ENCODE data around the gene ACTRT2. TPM values are rescaled to one million over a fixed set of nuclear protein-coding genes. Genes with fewer than 3 reads are reported as not detected.

Gene ACTRT2
- total and polyA plus RNA-seq, 9 donors = not detected

- Histone ChIP-seq H3K27ac (ENCODE audit: low read length) (no peak overlapping the region), H3K4me3 (ENCODE audit: low read length) (no peak overlapping the region), H3K4me1 (ENCODE audit: control insufficient read depth, insufficient read depth, low read length) (peaks cover 10% of the 10 kb centered on the region), H3K27me3 (ENCODE audit: control insufficient read depth, insufficient read depth, low read length) (peaks cover 8% of the 10 kb centered on the region), H3K36me3 (ENCODE audit: control insufficient read depth, insufficient read depth, low read length) (no peaks in the 10 kb centered on the region), H3K9me3 (replicated peaks; ENCODE audit: control insufficient read depth, low read depth, low read length) (peaks cover 12% of the 10 kb centered on the region)
- no peak for DNase-seq
- 51% methylated on average over 32 of the region's 32 CpGs for WGBS (ENCODE audit: insufficient coverage)
Observed at GRCh38 chr1:3003039-3003940, 18.0 kb upstream of the ACTRT2 start.

- DNase-seq = peak; percentile 46
- Histone ChIP-seq H3K27me3 (ENCODE audit: control insufficient read depth, insufficient read depth, low read length) (peaks cover 10% of the 10 kb centered on the region), H3K4me3 (ENCODE audit: low read length) (no peak overlapping the region), H3K4me1 (ENCODE audit: control insufficient read depth, insufficient read depth, low read length) (peaks cover 10% of the 10 kb centered on the region), H3K36me3 (ENCODE audit: control insufficient read depth, insufficient read depth, low read length) (no peaks in the 10 kb centered on the region), H3K9me3 (replicated peaks; ENCODE audit: control insufficient read depth, low read depth, low read length) (peaks cover 18% of the 10 kb centered on the region), H3K27ac (ENCODE audit: low read length) (no peak overlapping the region)
- 33% methylated on average over 10 of the region's 10 CpGs for WGBS (ENCODE audit: insufficient coverage)
Observed at GRCh38 chr1:3003941-3004270, 17.4 kb upstream of the ACTRT2 start.

DNA sequence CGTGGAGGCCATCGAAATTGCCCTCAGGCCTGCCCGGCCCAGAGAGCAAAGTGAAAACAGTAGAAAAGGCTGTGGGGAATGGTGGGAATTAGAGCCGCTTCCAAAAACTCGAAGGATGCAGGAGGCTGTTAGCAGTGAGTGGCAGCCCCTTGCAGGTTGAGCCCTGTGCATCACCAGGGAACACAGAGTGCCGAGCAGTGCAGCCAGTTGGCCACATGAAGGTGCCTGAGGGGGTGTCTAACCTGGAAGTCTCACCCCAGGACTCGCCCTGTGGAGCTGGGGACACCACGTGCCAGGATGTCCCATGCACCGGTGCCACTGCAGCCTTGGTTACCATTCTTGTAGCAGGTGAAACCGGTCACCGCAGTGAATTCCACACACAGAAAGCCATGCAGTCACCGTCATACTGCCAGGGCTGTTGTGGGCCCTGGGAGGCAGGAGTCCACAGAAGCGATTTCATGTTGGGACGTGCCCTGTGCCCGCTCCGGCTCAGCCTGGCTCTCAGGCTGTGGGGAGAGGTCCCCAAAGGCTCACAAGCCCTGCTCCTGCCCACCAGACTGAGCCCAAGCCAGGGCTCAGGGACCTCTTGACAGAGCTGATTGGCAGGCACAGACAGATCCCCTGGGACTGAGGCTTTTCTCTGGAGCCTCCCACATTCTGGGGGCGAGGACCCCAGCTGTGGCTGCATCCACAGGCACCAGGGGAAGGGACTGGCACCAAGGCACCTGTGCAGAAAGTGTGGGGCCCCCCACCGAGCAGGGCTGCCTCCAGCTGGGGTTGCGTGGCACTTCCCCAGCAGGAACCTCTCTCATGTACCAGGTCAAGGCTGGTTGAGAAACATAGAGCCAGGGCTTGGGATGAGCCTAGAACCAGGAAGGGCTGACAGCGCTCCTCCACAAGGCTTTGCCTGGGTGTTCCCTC, 16.7 kb upstream of the ACTRT2 start:
- Histone ChIP-seq H3K27ac (ENCODE audit: low read length) (no peak overlapping the region), H3K27me3 (ENCODE audit: control insufficient read depth, insufficient read depth, low read length) (peaks cover 12% of the 10 kb centered on the region), H3K36me3 (ENCODE audit: control insufficient read depth, insufficient read depth, low read length) (no peaks in the 10 kb centered on the region), H3K9me3 (replicated peaks; ENCODE audit: control insufficient read depth, low read depth, low read length) (peaks cover 21% of the 10 kb centered on the region), H3K4me1 (ENCODE audit: control insufficient read depth, insufficient read depth, low read length) (peaks cover 10% of the 10 kb centered on the region), H3K4me3 (ENCODE audit: low read length) (no peak overlapping the region)
- DNase-seq = no peak
- 81% methylated on average over 18 of the region's 20 CpGs for WGBS (ENCODE audit: insufficient coverage)

- peaks cover 8% of the 10 kb centered on the region for H3K27me3 ChIP-seq (ENCODE audit: control insufficient read depth, insufficient read depth, low read length)
- WGBS (ENCODE audit: insufficient coverage) = 69% methylated on average over 4 of the region's 8 CpGs
- no peak for DNase-seq
Observed at GRCh38 chr1:3005771-3006170, 15.5 kb upstream of the ACTRT2 start.

DNA sequence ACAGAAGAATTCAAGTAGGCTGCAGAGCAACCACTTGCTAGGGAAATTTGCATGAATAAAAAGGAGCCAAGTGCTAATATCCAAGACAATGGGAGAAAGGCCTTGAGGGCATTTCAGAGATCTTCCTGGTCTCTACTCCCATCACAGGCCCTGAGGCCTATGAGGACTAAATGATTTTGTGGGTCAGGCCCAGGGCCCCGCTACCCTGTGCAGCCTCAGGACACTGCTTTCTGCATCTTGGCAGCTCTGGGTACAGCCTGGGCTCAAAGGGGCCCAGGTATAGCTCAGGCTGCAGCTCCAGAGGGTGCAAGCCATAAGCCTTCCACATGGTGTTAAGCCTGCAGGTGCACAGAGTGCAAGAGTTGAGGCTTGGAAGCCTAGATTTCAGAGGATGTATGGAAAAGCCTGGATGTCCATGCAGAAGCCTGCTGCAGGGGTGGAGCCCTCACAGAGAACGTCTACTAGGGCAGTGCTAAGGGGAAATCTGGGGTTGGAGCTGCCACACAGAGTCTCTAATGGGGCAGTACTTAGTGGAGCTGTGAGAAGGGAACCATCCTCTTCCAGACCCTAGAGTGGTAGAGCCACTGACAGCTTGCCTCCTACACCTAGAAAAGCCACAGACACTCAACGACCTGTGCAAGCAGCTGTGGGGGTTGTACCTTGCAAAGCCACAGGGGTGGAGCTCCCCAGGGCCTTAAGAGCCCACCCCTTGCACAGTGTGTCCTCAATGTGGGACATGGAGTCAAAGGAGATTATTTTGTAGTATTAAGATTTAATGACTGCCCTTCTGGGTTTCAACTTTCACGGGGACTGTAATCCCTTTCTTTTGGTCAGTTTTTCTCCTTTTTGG, 13.7 kb upstream of the ACTRT2 start:
- Histone ChIP-seq H3K4me3 (ENCODE audit: low read length) (no peak overlapping the region), H3K27me3 (ENCODE audit: control insufficient read depth, insufficient read depth, low read length) (peaks cover 19% of the 10 kb centered on the region), H3K4me1 (ENCODE audit: control insufficient read depth, insufficient read depth, low read length) (peaks cover 16% of the 10 kb centered on the region), H3K27ac (ENCODE audit: low read length) (no peak overlapping the region), H3K9me3 (replicated peaks; ENCODE audit: control insufficient read depth, low read depth, low read length) (peaks cover 23% of the 10 kb centered on the region), H3K36me3 (ENCODE audit: control insufficient read depth, insufficient read depth, low read length) (no peaks in the 10 kb centered on the region)
- no peak for DNase-seq
- WGBS (ENCODE audit: insufficient coverage) = 80% methylated on average over 1 of the region's 4 CpGs

More at GRCh38 chr1:3005771-3006170, 15.5 kb upstream of the ACTRT2 start:
- Histone ChIP-seq H3K36me3 (ENCODE audit: control insufficient read depth, insufficient read depth, low read length) (no peaks in the 10 kb centered on the region), H3K9me3 (replicated peaks; ENCODE audit: control insufficient read depth, low read depth, low read length) (peaks cover 21% of the 10 kb centered on the region), H3K27ac (ENCODE audit: low read length) (no peak overlapping the region), H3K4me1 (ENCODE audit: control insufficient read depth, insufficient read depth, low read length) (peaks cover 10% of the 10 kb centered on the region), H3K4me3 (ENCODE audit: low read length) (no peak overlapping the region)

GRCh38 chr1:3009021-3009420, 12.2 kb upstream of the ACTRT2 start:
- Histone ChIP-seq H3K4me1 (ENCODE audit: control insufficient read depth, insufficient read depth, low read length) (peaks cover 13% of the 10 kb centered on the region), H3K36me3 (ENCODE audit: control insufficient read depth, insufficient read depth, low read length) (no peaks in the 10 kb centered on the region), H3K9me3 (replicated peaks; ENCODE audit: control insufficient read depth, low read depth, low read length) (peaks cover 23% of the 10 kb centered on the region), H3K4me3 (ENCODE audit: low read length) (no peak overlapping the region), H3K27me3 (ENCODE audit: control insufficient read depth, insufficient read depth, low read length) (peaks cover 29% of the 10 kb centered on the region), H3K27ac (ENCODE audit: low read length) (no peak overlapping the region)
- WGBS (ENCODE audit: insufficient coverage) = 89% methylated on average over 5 of the region's 6 CpGs
- DNase-seq = no peak

GRCh38 chr1:3009556-3009955, 11.7 kb upstream of the ACTRT2 start:
- DNase-seq = no peak
- H3K9me3 ChIP-seq (replicated peaks; ENCODE audit: control insufficient read depth, low read depth, low read length) = peaks cover 23% of the 10 kb centered on the region
- peaks cover 34% of the 10 kb centered on the region for H3K27me3 ChIP-seq (ENCODE audit: control insufficient read depth, insufficient read depth, low read length)
- no CpG with 5 or more reads among the region's 2 CpGs for WGBS (ENCODE audit: insufficient coverage)
- H3K27ac ChIP-seq (ENCODE audit: low read length) = no peak overlapping the region
- H3K36me3 ChIP-seq (ENCODE audit: control insufficient read depth, insufficient read depth, low read length) = no peaks in the 10 kb centered on the region
- H3K4me3 ChIP-seq (ENCODE audit: low read length) = no peak overlapping the region
- peaks cover 10% of the 10 kb centered on the region for H3K4me1 ChIP-seq (ENCODE audit: control insufficient read depth, insufficient read depth, low read length)

- peaks cover 48% of the 10 kb centered on the region for H3K27me3 ChIP-seq (ENCODE audit: control insufficient read depth, insufficient read depth, low read length)
- H3K4me3 ChIP-seq (ENCODE audit: low read length) = no peak overlapping the region
- H3K36me3 ChIP-seq (ENCODE audit: control insufficient read depth, insufficient read depth, low read length) = no peaks in the 10 kb centered on the region
- no peak overlapping the region for H3K27ac ChIP-seq (ENCODE audit: low read length)
- peaks cover 23% of the 10 kb centered on the region for H3K9me3 ChIP-seq (replicated peaks; ENCODE audit: control insufficient read depth, low read depth, low read length)
- 84% methylated on average over 6 of the region's 10 CpGs for WGBS (ENCODE audit: insufficient coverage)
- peaks cover 10% of the 10 kb centered on the region for H3K4me1 ChIP-seq (ENCODE audit: control insufficient read depth, insufficient read depth, low read length)
- DNase-seq = no peak
Observed at GRCh38 chr1:3011127-3011526, 10.1 kb upstream of the ACTRT2 start.

DNA sequence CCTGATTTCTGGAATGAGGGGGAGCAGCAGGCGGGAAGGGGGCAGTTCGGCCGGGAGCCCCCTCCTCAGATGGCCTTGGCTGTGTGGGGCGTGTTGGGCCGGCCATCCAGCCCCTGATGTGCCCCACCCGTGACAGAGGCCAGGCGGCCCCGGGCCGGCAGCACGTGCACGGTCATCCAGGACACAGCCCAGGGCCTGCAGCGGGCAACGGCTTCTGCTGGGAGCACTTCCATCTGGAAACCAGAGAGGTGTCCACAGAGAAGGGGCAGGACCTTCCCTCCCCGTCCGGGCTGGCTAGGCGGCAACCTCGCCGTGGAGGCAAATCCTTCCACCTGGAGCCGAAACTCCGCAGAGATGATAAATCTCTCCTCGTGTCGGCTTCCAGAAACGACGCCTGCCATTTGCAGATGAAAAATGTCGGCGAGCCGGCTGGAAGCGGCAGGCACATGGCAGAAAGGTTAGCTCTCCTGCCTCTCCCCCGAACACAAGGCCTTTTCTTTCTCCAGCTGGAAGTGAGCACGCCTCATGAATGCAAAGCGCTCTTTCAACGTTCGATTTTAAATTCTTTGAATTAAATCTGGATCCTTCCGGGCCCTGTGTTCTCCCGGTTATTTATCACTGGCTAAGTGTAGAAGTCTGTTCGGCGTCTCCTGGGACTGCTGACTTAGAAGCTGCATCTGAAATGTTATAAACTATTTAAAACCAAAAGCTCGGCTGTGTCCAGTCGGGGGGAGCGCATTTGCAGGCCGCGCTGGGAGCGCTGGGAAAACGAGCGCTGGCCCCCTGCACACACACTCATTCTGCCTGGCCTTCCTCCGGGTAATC, 9.4 kb upstream of the ACTRT2 start:
- 28% methylated on average over 38 of the region's 46 CpGs for WGBS (ENCODE audit: insufficient coverage)
- H3K9me3 ChIP-seq (replicated peaks; ENCODE audit: control insufficient read depth, low read depth, low read length) = peaks cover 23% of the 10 kb centered on the region
- peaks cover 48% of the 10 kb centered on the region for H3K27me3 ChIP-seq (ENCODE audit: control insufficient read depth, insufficient read depth, low read length)
- H3K4me3 ChIP-seq (ENCODE audit: low read length) = no peak overlapping the region
- H3K36me3 ChIP-seq (ENCODE audit: control insufficient read depth, insufficient read depth, low read length) = no peaks in the 10 kb centered on the region
- H3K27ac ChIP-seq (ENCODE audit: low read length) = no peak overlapping the region
- H3K4me1 ChIP-seq (ENCODE audit: control insufficient read depth, insufficient read depth, low read length) = peaks cover 10% of the 10 kb centered on the region
- peak; percentile 69 for DNase-seq

Measured in muscle of leg (tissue), 11 donors.